H4 (cell line): ENCODE measurements around the gene CCL27. TPM values are rescaled to one million over a fixed set of nuclear protein-coding genes. Genes with fewer than 3 reads are reported as not detected.
A peak's percentile ranks its signal among the peaks of the same experiment; 100 is the strongest.

Experiments used
- DNase-seq: peaks from one replicate; pipeline ENCODE4 v3.0.0-alpha.2; 2015; ENCODE audit warnings: low spot score
- total RNA-seq: library from RNA; depleted of rRNA; stranded (reverse); fragments of >200 nt; shearing (Covaris generic); gene quantifications from 2 replicates; pipeline ENCODE4 v1.2.3, GENCODE V29; 2014; rRNA removed

Gene CCL27
- total RNA-seq, 1 experiment from 2014 or later = not detected

DNA sequence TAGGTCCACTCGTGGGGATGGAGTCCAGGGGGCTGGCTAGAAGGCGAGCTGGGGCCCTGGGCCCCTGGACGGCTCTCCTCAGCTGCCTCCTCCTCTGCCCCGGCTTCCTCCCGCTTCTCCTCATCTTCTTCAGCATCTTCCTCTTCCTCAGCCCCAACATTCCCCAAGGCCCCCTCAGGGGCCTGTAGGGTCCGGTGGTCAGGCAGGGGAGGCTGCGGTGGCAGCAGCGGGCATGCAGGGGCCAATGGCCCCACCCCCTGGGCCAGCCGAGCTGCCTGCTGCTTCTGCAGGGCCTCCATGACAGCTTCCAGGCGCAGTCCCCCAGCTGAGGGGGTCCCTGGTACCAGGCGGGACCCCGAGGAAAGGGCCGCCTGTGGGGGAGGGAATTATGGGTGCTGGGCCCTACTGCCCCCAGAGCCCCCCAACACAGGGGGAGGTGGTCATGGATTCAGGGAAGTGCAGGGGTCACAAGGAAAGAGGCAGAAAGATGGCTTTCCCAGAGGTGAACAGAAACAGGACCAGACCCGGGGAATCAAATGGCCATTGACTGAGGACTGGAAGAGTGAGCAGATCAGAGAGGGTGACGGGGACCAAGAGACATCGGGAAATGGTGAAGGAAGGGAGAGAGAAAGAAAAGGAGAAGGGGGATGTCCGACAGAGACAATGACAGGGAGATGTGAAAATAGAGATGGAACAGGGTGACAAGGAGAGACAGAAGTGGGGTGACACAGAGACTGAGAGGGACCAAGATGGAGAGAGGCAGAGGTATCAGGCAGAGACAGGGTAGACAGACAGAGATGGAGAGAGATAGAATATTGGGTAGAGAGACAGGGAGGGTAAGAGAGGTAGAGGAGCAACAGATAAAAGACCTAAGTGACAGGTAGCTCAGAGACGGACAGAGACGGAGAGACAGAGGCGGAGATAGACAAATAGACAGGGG lies 34.5 kb downstream of the CCL27 start:
- DNase-seq = no peak

DNA sequence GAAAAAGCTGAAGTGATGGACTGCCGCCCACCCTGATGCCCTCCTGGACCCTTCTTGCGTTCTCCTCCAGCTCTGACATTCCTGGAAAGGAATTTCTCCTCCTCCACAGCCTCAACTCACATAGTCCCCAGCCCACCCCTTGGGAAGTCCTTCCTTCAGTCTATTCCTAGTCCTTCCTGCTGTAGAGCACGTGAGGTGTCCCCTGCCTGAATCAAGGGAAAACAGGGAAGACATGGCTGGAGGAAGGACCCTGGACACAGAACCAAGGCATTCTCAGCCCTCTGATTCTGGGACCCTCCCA lies 37.3 kb downstream of the CCL27 start:
- no peak for DNase-seq

DNA sequence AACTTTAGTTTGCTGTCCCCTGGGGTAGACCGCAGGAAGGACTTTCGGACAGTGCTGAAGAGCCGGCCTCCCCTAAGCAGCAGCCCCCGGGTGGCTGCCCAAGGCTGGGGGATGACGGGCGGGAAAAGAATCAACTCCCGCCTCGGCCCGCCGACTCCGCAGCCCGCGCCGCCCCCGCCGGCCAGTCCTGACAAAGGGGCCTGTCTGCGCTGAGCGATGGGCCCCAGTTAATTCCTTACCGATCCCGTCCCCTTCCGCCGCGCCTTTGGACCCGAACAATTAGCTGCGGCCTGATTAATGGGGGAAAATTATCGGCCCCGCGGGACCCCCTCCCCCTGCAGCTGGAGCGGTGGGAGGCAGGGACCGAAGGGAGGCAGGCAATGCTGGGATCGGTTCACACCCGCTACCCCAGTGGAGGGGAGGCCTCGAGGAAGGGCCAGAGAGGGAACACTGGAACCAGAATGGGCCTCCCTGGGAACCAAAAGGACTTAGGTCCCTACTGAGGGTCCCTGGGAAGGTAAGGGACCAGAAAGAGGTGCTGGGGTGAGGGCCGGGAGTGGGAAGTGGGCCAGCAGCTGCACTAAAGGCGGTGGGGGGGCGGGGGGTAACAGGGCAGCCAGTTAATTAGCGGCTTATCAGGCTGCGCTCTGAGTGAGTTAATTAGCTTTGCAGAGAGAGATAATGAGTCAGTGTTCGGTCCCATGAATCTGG lies 37.8 kb downstream of the CCL27 start:
- DNase-seq = no peak

DNA sequence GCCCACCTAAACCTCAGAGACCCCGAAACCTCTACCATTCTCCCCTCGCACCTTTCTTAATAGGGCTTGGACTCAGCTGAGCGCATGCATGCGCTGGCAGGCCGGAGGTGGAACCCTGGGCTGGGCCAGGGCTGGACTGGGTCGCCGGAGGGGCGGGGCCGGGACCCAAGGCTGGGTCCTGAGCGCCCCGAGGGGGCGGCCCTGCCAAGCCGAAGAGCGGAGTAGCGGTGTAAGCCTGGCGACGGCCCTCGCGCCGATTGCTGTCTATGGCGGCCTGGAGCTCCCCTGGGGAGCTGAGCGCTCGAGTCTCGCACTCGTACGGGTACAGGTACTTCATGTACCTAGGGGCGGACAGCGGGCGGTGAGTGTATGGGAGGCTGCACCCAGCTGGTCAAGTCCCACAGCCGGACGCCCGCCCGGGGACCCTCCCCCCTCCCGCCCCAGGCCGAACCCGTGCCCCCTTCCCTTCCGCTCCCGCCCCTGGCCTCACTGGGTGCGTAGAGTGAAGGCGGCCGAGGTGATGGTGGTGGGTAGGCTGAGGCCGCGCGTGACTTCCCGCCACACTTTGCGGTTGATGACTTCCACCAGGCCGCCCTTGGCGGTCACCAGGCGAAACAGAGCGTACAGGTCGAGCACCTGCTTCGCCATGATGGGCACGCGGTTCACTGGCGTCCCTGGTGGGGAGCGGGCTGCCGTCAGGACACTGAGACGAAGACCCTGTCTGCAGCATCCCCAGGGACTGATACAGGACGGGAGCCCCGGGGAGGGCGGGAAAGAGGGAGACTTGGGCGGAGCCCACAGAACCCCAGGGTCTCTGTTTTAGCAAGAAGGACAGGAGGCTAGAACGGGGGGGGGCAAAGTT lies 38.9 kb downstream of the CCL27 start:
- no peak for DNase-seq

DNA sequence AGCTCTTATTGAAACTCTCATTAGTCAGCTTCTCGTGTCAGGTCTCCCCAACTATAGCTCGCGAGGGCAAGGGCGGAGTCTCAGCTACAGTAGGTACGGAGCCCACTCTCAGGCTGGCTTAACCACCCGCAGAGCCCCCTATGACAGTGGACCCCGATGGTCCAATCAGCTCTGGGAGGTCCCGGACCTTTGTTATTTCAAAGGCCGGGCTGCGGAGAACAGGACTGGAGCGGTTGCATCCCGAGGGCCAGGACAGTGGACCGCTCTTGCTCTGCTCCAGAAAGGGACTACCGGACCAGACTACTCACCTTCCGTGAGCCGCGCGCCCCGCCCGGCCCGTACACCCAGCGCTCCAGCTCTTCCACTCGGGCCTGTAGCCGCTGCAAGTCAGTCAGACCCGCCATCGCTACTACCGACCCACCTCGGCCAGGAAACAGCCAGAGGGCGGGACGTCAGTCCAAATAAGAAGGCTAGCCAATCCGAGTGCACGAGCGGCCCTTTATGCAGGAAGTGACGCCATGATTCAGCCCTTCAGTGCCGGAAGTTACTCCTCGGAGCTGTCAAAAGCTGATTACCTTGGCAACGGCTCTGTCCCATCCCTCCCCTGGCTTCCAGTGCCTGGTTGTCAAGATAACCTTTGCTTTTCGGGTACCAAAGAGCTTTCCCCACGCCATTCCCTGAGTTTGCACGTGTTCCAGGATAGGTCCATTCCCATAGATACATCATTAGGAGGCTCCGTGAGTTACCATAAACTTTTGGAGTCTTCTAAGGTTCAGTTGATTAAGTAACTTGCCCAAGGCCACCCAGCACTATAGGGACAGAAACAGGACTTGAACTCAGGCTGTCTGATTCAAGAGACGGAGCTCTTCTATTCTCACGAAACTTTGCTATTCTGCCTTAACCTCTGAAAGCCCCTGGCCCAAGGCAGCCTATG lies 42.1 kb downstream of the CCL27 start, which contains the start of gene DCTN3:
DCTN3 (minus strand) TSS at position 435 of the 934 bp plus-strand sequence; CDS start at position 404, 31 bp downstream.
- peak; percentile 98 for DNase-seq

DNA sequence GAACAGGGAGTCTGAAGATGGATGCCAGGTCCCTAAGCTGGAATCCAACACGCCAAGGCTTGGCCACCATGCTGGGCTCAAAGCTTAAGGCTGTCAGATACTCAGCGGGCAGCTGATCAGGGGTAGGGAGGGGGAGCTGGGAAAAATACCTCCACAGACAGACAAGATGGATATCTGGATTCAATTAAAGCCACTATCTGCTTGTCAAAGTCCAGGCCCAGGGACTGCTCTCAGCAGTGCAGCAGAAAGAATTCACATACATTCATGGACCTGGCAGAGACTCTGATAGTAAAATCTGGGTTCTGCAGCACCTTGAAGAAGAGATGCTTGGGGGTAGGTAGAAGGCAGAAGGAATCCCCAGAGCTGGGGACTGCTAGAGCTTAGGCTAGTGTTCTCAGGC lies 47.3 kb downstream of the CCL27 start:
- DNase-seq = no peak

DNA sequence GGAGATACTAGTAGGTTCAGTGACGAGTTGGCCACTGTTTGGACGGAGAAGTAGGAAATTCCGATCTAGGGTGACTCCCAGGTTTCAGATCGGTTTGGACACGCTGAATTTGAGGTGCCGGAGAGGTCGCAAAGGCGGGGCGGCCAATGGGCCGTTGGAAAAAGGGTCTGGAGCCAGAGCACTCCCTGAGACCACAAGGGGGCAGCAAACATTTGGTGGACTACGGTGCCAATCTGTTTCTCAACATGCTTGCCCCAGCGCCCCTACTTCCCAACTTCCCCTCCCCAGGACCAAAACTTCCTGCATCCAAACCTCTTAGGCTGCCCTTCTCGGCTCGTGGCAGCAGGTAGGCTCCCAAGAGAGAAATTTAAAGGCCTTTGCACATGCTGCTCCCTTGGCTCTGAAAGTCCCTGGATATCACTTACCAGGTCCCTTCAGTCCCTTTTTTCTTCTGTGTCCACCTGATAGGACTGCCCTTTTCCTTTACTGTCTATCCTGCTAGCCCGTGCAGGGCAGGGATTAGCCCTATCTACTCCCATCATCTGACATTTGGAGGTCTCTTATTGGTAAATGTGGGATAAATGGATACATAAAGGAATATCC lies 49.6 kb downstream of the CCL27 start:
- DNase-seq = peak; percentile 77

Other genes with a start within 250 kb of the CCL27 start
- 13.6 and 17.9 TPM in 2 replicates for gene FAM219A, start 204.1 kb downstream of the CCL27 start, total RNA-seq
- 0.04 and 0.27 TPM in 2 replicates for gene DNAI1, start 203.9 kb downstream of the CCL27 start, total RNA-seq
- gene ENHO, start 139.7 kb downstream of the CCL27 start, total RNA-seq = 1.9 and 2.3 TPM in 2 replicates
- 0.15 and 0.55 TPM in 2 replicates for gene CNTFR, start 72.9 kb downstream of the CCL27 start, total RNA-seq
- 52.8 and 59.3 TPM in 2 replicates for gene RPP25L, start 50.6 kb downstream of the CCL27 start, total RNA-seq
- gene DCTN3, start 42.2 kb downstream of the CCL27 start, total RNA-seq = 153 and 168 TPM in 2 replicates
- gene ARID3C, start 33.6 kb downstream of the CCL27 start, total RNA-seq = 0.21 TPM in 1 of 2 replicates, not detected in the other
- 80.2 and 127 TPM in 2 replicates for gene SIGMAR1, start 24.9 kb downstream of the CCL27 start, total RNA-seq
- 14.9 and 25.8 TPM in 2 replicates for gene GALT, start 16.0 kb downstream of the CCL27 start, total RNA-seq
- 8.9 and 12.4 TPM in 2 replicates for gene IL11RA, start 10.5 kb downstream of the CCL27 start, total RNA-seq
- not detected in 2 replicates for gene CCL19, start 28.6 kb upstream of the CCL27 start, total RNA-seq
- gene CCL21, start 47.5 kb upstream of the CCL27 start, total RNA-seq = not detected in 2 replicates